GM21717 (cell line): Measurements from ENCODE around the gene XYLT1.

Source experiments
- ATAC-seq: cut with Tn5 transposase; IDR thresholded peaks from one replicate; pipeline ENCODE4 v1.9.1; 2021; ENCODE audit warnings: mild to moderate bottlenecking, moderate library complexity; ENCODE audit not compliant: unreplicated experiment

The XYLT1 gene

GRCh38 chr16:17237350-17237944, 233.3 kb downstream of the XYLT1 start:
- no peak for ATAC-seq

DNA sequence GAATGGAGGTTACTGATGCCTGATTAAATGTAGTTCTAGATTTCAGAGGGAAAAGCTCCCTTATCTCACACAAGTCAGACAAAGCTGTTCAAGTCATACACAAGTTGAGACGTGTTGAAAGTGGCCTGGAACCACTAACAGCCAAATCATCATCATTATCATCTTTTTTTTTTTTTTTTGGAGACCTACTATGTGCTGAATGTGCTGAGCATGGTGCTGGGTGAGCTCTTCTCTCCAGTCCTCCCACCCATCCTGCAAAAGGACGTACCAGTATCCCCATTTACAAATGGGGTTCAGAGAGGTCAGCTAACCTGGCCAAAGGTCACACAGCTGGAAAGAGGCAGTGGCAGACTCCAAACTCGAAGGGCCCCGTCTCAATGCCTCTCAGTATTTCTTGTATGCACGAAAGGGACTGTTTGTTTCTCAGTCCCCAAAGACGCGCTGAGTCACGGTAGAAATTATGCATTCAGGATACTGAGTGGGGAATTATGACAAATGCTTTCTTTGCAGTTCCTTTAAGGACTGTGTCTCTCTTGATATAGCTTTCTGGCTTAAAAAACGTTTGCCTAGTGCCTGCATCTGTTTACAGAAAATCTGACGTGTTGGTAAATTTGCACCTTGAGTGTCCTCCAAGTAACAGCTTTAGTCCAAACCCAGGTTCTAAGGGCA, 235.5 kb downstream of the XYLT1 start:
- ATAC-seq: no peak

DNA sequence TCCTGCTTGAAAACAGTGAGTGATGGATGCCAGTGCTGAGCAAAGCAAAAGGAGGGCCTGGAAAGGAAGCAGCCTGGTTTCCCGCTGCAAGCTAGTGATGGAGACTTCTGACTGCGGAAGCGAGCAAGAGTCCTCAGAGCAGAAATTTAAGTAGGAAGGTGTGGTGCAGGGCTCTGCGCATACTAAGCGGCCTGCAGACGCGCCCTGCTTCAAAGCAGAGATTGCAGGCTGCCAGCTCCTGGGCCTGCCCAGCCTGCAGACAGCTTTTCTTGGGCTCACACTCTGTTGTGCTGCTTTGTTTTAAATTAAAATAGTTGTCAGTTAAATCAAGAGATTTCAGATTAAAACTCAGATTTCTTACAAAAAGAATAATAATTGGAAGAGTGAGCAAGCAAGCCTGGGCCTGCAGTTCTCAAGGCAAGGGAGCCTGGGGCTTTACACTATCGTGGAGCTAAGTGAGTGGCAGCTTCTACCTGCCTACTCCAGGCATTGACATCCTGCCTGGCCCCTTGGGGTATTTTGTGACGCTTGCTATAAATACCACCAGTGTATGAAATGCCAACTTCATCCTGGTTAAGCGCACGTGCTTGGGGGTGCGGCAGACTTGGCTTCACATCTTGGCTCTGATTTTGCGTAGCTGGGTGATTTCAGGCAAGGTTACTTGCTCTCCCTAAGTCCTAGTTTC, 237.3 kb downstream of the XYLT1 start:
- no peak for ATAC-seq

GRCh38 chr16:17232487-17232886, 238.3 kb downstream of the XYLT1 start:
- ATAC-seq: no peak

- no peak for ATAC-seq
Observed at GRCh38 chr16:17231972-17232371, 238.8 kb downstream of the XYLT1 start.

DNA sequence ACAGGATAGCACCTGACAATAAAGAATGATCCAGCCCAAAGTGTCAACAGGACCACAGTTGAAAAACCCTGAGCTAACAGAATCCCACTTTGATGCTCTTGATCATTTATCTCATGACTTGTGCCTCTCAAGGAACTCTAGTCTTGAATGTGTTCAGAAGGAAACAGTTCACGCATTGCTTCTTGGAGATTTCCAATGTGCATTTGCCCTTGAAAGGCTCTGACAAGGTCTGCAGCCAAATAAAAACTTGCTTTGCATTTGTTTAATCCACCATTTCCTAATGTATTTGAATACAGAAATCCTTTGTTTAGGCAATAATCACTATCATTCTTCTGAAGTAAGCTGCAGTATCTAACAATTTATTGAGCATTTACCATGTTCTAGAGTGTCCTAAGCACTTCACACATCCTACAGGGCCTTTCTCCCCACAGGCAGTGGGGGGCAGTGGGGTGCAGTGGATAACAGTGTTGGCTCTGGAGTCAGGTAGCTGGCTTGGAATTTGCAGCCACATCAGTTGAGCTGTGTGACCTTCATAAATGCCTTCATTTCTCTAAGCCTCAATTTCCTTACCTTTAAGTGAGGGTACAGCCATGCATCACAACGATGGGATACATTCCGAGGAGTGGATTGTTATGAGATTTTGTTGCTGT, 239.7 kb downstream of the XYLT1 start:
- ATAC-seq: no peak

DNA sequence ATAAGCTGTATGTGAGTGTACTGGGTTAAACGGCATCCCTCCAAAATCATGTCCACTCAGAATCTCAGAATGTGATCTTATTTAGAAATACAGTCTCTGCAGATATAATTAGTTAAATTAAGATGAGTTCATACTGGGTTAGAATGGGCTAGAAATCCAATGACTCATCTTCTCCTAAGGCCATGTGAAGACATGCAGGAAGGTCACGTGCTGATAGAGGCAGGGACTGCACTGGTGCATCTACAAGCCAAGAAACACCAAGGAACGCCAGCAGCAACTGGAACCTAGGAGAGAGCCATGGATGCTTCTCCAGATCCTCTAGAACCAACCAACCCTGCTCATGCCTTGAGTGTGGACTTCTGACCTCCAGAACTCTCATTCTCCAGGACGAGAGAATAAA, 241.0 kb downstream of the XYLT1 start:
- no peak for ATAC-seq

- no peak for ATAC-seq
Observed at GRCh38 chr16:17229131-17229530, 241.6 kb downstream of the XYLT1 start.

GRCh38 chr16:17228708-17229055, 242.1 kb downstream of the XYLT1 start:
- ATAC-seq: no peak

DNA sequence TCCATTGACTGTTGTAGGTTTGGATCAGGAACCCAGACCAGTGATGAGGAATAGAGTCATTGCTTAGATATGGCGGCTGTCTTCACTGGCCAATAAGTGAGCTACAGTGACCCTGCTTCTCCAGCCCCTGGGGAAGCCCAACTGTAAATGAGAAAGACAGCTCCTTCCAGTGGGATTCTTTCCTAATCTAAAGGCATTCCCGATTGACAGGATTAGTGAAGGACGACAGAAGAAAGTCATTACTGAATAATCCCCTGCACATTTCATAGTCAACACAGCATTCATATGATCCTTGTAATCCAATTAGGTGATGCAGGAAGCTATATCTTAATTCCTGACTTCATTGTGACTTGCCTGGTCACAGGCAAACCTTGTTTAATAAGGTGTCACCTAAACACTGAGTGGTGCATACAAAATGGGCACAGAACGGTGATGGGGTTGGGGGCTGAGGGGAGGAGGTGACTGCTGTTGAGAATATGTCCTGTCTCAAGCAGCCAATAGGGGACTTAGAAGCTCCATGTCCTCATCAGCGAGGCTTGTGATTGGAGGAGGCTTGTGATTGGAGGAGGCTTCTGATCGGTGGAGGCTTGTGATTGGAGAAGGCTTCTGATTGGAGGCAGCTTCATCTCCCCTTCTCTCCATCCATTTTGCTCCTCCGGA, 242.6 kb downstream of the XYLT1 start:
- ATAC-seq: no peak

DNA sequence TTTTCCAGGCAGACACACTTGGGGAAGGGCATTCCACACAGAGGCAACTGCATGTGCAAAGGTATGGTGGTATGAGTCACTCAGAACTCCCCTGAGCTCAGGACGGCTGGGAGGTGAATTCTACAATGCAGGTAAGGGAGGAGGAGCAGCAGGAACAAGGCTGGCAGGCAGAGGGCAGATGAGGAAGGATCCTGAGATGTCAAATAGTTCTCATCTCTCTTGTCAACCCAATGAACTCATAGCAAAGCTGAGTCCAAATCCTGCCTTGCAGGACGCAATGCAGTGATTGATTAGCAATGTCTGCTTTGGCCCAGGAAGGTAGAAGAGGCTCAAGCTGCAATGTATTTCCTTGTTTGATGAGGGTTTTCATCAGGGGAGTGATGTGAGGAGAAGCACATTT, 243.5 kb downstream of the XYLT1 start:
- ATAC-seq: no peak

DNA sequence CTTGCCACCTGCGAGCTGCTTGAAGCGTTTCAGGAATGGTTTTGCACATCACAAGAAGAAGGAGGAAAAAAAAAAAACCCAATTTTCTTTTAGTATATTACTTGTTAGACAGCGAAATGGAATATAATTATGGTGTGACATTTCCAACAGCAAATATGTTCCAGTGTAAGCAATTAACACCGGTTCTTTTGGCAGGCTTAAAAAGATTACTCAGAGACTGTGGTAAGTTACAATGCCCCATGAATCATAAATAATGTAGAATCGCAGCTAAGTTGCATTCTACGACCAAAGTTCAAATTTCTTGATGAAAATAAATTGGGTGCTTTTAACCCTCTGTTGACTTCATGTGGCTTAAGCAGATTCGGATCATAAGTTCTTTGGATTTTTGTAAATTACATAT, 245.2 kb downstream of the XYLT1 start:
- no peak for ATAC-seq

DNA sequence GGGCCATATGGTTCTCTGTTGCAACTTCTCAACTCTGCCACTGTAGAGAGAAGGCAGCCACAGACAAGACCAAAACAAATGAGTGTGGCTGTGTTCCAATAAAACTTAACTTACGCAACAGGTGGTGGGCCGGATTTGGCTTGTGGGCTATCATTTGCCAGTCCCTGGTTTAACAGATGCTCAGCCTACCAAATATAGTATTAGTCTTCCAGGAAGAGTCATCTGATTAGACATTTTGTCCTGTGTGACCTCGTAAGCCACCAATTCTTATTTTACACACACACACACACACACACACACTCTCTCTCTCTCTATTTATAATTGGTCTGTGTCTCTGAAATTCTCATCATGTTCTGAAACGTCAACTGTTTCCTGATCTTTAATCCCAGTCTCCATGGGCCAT, 245.9 kb downstream of the XYLT1 start:
- no peak for ATAC-seq

- no peak for ATAC-seq
Observed at GRCh38 chr16:17224350-17224749, 246.4 kb downstream of the XYLT1 start.

DNA sequence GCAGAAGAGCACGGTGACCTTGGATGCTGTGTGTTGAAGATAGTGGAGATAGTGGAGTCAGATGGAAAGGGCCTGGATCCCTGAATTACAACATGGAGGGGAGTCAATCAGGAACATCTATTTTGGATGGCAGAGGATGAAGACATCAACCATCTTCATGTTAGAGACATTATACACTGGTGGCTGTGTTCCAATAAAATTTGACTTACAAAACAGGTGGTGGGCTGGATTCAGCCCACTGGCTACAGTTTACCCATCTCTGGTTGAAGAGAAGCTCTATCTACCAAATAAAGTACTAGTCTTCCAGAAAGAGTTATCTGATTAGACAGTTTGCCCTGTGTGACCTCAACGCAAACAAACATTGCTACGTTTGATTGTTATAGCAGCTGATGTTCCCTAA, 247.2 kb downstream of the XYLT1 start:
- ATAC-seq: no peak

DNA sequence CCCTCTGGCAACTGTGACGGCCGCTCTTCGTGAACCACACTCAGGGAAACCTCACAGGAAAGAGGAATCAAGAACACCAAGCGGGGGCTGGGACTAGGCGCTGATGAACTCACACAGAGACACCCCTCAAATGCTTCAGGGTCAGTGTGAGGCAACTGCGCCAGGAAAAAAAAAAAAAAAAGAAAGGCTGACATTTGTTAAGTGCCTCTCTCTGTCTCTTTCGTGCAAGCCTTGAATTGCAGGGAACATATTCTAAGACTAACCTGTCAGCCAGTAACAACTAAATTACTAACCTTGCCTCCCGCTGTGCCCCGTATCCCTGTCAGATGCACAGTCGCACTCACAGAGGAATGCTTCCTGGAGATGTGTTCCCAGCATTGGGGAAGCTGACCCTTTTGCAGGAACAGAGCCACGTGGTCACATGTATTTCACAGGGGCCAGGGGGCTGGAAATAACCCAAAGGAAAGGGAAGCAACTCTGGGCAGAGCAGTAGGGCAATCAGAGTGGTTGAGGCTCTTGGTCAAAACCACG, 247.8 kb downstream of the XYLT1 start:
- ATAC-seq: no peak

GRCh38 chr16:17219991-17220390, 250.8 kb downstream of the XYLT1 start:
- no peak for ATAC-seq

DNA sequence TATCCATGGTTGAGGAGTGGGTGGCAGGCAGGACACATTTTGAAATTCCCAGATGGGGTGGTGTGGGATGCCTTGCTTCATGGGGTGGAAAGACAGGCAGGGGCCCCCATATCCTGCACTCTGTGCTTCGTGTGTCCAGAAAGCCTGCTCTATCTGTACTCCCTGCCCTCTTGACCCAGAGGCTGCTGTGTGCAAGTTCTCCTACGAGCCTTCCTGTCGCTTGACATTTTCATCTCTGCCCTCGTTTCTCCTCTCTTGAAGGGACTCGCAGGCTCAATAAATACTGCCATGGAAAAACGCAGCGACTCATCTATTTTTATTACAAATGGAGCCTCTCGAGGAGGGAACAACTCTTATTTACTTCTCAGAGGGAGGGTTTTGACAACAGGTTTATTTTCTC, 254.8 kb downstream of the XYLT1 start:
- no peak for ATAC-seq

DNA sequence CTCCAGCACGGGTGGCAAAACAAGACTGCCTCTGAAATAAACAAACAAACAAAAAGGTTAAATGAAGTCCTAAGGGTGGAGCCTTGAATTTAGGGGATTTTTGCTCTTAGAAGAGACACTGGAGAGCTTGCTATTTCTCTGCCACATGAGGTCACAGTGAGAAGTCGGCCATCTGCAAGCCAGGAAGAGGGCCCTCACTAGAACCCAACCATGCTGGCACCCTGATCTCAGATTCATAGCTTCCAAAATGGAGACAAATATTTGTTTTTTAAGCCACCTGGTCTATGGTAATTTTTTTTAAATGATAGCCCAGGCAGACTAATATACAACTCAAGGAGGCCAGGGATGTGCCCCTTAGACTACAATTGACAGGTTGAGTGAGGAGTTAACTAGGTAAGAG, 255.5 kb downstream of the XYLT1 start:
- ATAC-seq: no peak

DNA sequence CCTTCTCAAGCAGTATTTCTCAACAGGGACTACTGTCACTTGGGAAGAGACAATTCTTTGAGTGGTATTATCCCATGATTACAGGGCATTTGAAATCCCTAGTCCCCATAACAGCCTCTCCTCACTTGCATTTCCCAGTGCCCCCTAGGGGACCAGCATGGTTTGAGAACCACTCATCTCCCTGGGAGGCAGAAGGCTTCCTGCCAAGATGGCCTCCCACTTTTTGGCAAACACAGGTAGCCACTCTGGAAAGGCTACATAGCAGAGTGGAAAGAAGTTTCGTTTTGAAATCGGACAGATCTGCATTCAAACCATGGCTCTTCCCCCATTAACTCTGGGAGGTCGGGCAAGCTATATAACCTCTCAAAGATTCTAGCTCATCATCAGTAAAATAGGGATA, 256.8 kb downstream of the XYLT1 start:
- ATAC-seq: no peak

- ATAC-seq: no peak
Observed at GRCh38 chr16:17213025-17213424, 257.7 kb downstream of the XYLT1 start.
